GM19324 (cell line): ENCODE measurements around the gene HRAS.

ENCODE experiments used
- ATAC-seq: cut with Tn5 transposase; IDR thresholded peaks from one replicate; pipeline ENCODE4 v1.9.1; 2021; ENCODE audit warnings: mild to moderate bottlenecking, moderate library complexity; ENCODE audit not compliant: unreplicated experiment, low FRiP score

Gene HRAS

GRCh38 chr11:497565-498296 is 37.6 kb downstream of the HRAS start:
- ATAC-seq, result no peak

- no peak for ATAC-seq
These were observed 38.4 kb downstream of the HRAS start for GRCh38 chr11:496834-497564.

GRCh38 chr11:495537-495931 is 39.8 kb downstream of the HRAS start:
- no peak for ATAC-seq

GRCh38 chr11:494761-495536 is 40.4 kb downstream of the HRAS start:
- ATAC-seq, result no peak

GRCh38 chr11:492427-493226 is 42.7 kb downstream of the HRAS start:
- no peak for ATAC-seq

- no peak for ATAC-seq
These were observed 44.0 kb downstream of the HRAS start for GRCh38 chr11:491358-491757.

GRCh38 chr11:490930-491260 is 44.5 kb downstream of the HRAS start:
- ATAC-seq, result no peak

- no peak for ATAC-seq
These were observed 45.0 kb downstream of the HRAS start for GRCh38 chr11:490186-490929.

- ATAC-seq, result no peak
These were observed 45.7 kb downstream of the HRAS start for GRCh38 chr11:489610-490185.

- no peak for ATAC-seq
These were observed 46.4 kb downstream of the HRAS start for GRCh38 chr11:488992-489391.

GRCh38 chr11:488579-488978 is 46.8 kb downstream of the HRAS start:
- ATAC-seq, result no peak

- no peak for ATAC-seq
These were observed 47.3 kb downstream of the HRAS start for GRCh38 chr11:488062-488461.

GRCh38 chr11:487571-488021 is 47.8 kb downstream of the HRAS start:
- ATAC-seq, result no peak

- ATAC-seq, result no peak
These were observed 49.2 kb downstream of the HRAS start for GRCh38 chr11:486189-486588.

- no peak for ATAC-seq
These were observed 50.8 kb downstream of the HRAS start for GRCh38 chr11:484616-485015.
